Body of pancreas (tissue), 4 donors: ENCODE measurements around the gene EFNA5. TPM values are rescaled to one million over a fixed set of nuclear protein-coding genes. Genes with fewer than 3 reads are reported as not detected.

Experiments
- ATAC-seq: fragments of 150-250 bp; one replicate; pipeline ENCODE4 v1.9.1; 2016
- DNase-seq, 4 donors: peaks; one replicate each; pipeline ENCODE4 v3.0.0-alpha.2; 2019
- H3K27ac ChIP-seq, 4 donors: fragments of 200-600 bp; sonication (generic); 1 replicate in 3 of 4; 2 replicates in 1 of 4; pipeline versions ENCODE4 v1.5.1 to v1.6.1; 2016 to 2019; ENCODE audit warnings: mild to moderate bottlenecking in 1 of 4, mixed read lengths in 1 of 4, moderate library complexity in 1 of 4
- H3K27me3 ChIP-seq, 2 donors: fragments of 200-600 bp; sonication (generic); one replicate each; pipeline ENCODE4 v1.6.0; 2016; ENCODE audit warnings: mild to moderate bottlenecking in 1 of 2
- H3K36me3 ChIP-seq, 2 donors: fragments of 200-600 bp; sonication (generic); replicated peaks in 1 of 2; 2 replicates each; pipeline ENCODE4 v1.5.1; 2016; ENCODE audit warnings: low read depth in 2 of 2; ENCODE audit not compliant: insufficient read depth in 1 of 2
- H3K4me1 ChIP-seq: fragments of 200-600 bp; sonication (generic); one replicate; pipeline ENCODE4 v1.6.0; 2016
- H3K4me3 ChIP-seq, 2 donors: fragments of 200-600 bp; sonication (generic); 1 replicate in 1 of 2; 2 replicates in 1 of 2; pipeline ENCODE4 v1.5.1; 2016 to 2019
- H3K9me3 ChIP-seq, 3 donors: fragments of 200-600 bp; sonication (generic); 1 replicate in 2 of 3; 2 replicates in 1 of 3; pipeline ENCODE4 v1.5.1; 2016
- CTCF ChIP-seq, 7 experiments: fragments of 450-650 bp in 4 of 7; fragments of 200-600 bp in 3 of 7; sonication (generic) in 3 of 7; IDR thresholded peaks; one replicate each; pipeline ENCODE4 v1.5.1; 2016 to 2019; ENCODE audit warnings: antibody characterized with exemption in 7 of 7
- POLR2A ChIP-seq, 3 donors: fragments of 450-650 bp; IDR thresholded peaks; one replicate each; pipeline ENCODE4 v1.6.1; 2016; ENCODE audit warnings: antibody characterized with exemption in 3 of 3, mild to moderate bottlenecking in 2 of 3
- WGBS, 2 donors: methylation state at CpG; one replicate each; pipeline ENCODE4 v1.1.5; 2017; 5-methylcytosine and 5-hydroxymethylcytosine counted together
- intact Hi-C: fragments of 100-400 bp; cut with DNase I; formaldehyde crosslinking; loops from one replicate; pipeline ENCODE4 v1.15.1; 2023
- total RNA-seq, 2 donors: library from RNA; depleted of rRNA; stranded (reverse); fragments of >200 nt; gene quantifications; one replicate each; pipeline ENCODE4 v1.1.0, GENCODE V29; 2016

Gene EFNA5
- 1 to 10 TPM; 1.3 to 3.4 TPM for total RNA-seq

- TF ChIP-seq POLR2A (IDR thresholded peaks at IDR 0.05): no peak
- TF ChIP-seq CTCF (IDR thresholded peaks at IDR 0.05): no peak
- DNase-seq (peak; percentile 10 to 44 (median 19)), ATAC-seq (peak; percentile 22)
- Histone ChIP-seq H3K4me1 (peaks cover 41% of the 10 kb centered on the region), H3K27ac (peak within 1 kb of the TSS in 1 of 4 donors; percentile 8), H3K36me3 (no peaks in the 10 kb centered on the region), H3K9me3 (no peaks in the 10 kb centered on the region), H3K27me3 (peaks cover 0 to 4% of the 10 kb centered on the region in 2 donors), H3K4me3 (peak within 1 kb of the TSS; percentile 28 to 32)
- intact Hi-C loops: no loop called here
- WGBS, 2 donors: 0 to 1% methylated on average over 15 to 82 of the region's 84 CpGs
These were observed at the start of gene EFNA5 for GRCh38 chr5:107670932-107671741. EFNA5 (minus strand) TSS chr5:107670937.

GRCh38 chr5:107719034-107719606 lies 48.4 kb upstream of the EFNA5 start:
- DNase-seq (no peak), ATAC-seq (no peak)
- H3K9me3 ChIP-seq: peaks cover 0 to 4% (median 0%) of the 10 kb centered on the region in 3 donors
- intact Hi-C loops: no loop called here
- H3K4me3 ChIP-seq: no peak overlapping the region
- H3K4me1 ChIP-seq: no peaks in the 10 kb centered on the region
- TF ChIP-seq CTCF (IDR thresholded peaks at IDR 0.05) (no peak), POLR2A (IDR thresholded peaks at IDR 0.05) (no peak)
- H3K27ac ChIP-seq: no peak overlapping the region
- H3K36me3 ChIP-seq: no peaks in the 10 kb centered on the region
- 76 to 79% methylated on average over 5 to 6 of the region's 6 CpGs for WGBS, 2 donors
- H3K27me3 ChIP-seq: no peaks in the 10 kb centered on the region

GRCh38 chr5:107717816-107718215 lies 47.1 kb upstream of the EFNA5 start:
- 77 to 83% methylated on average over 1 of the region's 1 CpG for WGBS, 2 donors
- Histone ChIP-seq H3K36me3 (no peaks in the 10 kb centered on the region), H3K27ac (no peak overlapping the region), H3K9me3 (peaks cover 0 to 4% (median 0%) of the 10 kb centered on the region in 3 donors), H3K4me3 (no peak overlapping the region), H3K27me3 (no peaks in the 10 kb centered on the region), H3K4me1 (no peaks in the 10 kb centered on the region)
- DNase-seq (no peak), ATAC-seq (no peak)
- intact Hi-C loops: no loop called here
- TF ChIP-seq CTCF (IDR thresholded peaks at IDR 0.05) (no peak), POLR2A (IDR thresholded peaks at IDR 0.05) (no peak)

- Histone ChIP-seq H3K36me3 (no peaks in the 10 kb centered on the region), H3K4me1 (no peaks in the 10 kb centered on the region), H3K9me3 (no peaks in the 10 kb centered on the region), H3K4me3 (no peak overlapping the region), H3K27ac (no peak overlapping the region), H3K27me3 (no peaks in the 10 kb centered on the region)
- DNase-seq (no peak), ATAC-seq (no peak)
- TF ChIP-seq POLR2A (IDR thresholded peaks at IDR 0.05): no peak
- no peak for TF ChIP-seq CTCF (IDR thresholded peaks at IDR 0.05)
- intact Hi-C loops: no loop called here
- WGBS, 2 donors: 44 to 62% methylated on average over 5 of the region's 5 CpGs
These were observed 42.5 kb upstream of the EFNA5 start for GRCh38 chr5:107713228-107713627.
